Fibroblast of skin of right quadriceps (primary cell): ENCODE data around the gene MTMR6.

Source experiments
- DNase-seq: peaks from one replicate; pipeline ENCODE4 v3.0.0-alpha.2; 2013

MTMR6 gene

DNA sequence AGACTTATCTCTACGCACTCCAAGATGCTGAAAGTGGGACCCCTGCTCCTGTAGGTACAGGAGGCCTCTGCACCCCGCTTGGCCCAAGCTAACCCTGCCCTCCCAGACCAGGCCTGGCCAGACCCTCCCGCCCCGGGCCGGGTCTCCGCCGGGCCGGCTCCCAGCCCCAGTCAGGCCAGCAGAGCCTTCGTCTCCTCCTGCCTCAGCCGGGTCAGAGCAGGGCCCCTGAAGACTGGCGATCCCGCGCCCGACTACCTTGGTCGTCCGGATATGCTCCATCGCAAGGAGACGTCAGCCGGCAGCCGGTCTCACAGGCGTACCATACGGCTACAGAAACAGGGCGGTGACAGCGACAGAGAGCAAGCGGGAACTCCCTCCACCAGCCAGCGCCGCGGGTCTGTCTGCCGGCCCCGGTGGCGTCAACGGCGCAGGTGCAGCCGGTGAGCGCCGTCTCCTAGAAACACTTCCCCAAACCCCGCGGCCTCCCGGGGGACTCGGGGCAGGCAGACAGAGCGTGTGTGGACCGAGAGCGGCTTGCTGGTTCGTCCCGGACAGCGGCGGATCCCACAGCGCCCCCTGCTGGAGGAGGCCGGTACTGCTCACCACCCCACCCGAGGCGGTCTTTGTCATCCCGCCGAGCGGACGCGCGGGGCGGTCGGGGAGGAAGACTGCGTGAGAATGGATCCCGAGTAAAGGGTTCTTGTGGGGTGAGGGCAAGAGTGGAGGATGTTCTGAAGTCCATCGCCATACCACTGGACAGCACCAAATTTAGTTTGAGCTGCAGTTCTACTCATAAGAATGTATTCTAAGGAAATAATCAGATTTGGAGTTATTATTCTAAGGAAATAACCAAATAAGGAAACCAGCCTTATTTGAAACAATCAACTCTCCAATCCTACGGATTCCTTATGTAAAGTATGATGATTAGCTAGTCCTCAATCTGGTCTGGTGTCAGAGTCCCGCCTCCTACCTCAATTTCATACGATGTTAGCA lies at the start of gene MTMR6:
MTMR6 (minus strand) TSS at position 520 of the 993 bp plus-strand sequence; CDS start at position 279, 241 bp downstream.
- peak; percentile 83 for DNase-seq

GRCh38 chr13:25335856-25336255 lies 48.6 kb upstream of the MTMR6 start:
- DNase-seq, result no peak

GRCh38 chr13:25330541-25330940 lies 43.3 kb upstream of the MTMR6 start:
- peak; percentile 16 for DNase-seq

DNA sequence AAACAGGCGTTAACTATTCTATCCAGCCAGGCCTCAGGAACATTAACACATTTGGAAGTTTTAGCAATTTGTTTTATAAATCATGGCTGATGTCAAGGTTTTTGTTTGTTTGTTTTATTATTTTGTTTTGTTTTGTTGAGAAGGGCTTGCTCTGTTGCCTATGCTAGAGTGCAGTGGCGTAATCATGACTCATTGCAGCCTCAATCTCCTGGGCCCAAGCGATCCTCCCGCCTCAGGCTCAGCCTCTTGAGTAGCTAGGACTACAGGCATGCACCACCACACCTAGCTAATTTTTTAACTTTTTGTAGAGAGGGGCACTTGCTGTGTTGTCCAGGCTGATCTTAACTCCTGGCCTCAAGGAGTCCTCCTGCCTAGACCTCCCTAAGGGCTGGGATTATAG lies 42.4 kb upstream of the MTMR6 start:
- DNase-seq, result peak; percentile 10

- no peak for DNase-seq
These were observed 36.8 kb upstream of the MTMR6 start for GRCh38 chr13:25324100-25324499.

GRCh38 chr13:25319771-25320170 lies 32.5 kb upstream of the MTMR6 start:
- DNase-seq, result no peak

GRCh38 chr13:25318946-25319345 lies 31.7 kb upstream of the MTMR6 start:
- peak; percentile 60 for DNase-seq

DNA sequence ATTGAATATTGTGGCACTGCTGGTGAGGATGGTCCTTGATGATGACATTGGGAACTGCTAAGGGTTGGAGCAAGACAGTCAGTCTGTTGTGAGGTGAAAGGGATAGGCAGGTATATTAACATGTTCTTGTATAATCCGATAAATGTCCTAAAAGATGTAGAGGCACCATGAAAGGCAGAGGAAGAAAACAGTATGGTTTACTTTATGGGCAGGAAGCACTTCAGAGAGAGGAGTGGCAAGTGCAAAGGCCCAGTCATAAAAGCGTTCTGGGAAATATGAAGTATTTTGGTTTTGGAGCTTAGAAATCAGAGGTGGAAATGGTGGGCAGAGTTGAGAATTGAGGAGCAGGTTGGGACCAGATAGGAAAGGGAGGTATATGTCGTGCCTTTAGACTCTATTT lies 23.6 kb upstream of the MTMR6 start:
- no peak for DNase-seq

DNA sequence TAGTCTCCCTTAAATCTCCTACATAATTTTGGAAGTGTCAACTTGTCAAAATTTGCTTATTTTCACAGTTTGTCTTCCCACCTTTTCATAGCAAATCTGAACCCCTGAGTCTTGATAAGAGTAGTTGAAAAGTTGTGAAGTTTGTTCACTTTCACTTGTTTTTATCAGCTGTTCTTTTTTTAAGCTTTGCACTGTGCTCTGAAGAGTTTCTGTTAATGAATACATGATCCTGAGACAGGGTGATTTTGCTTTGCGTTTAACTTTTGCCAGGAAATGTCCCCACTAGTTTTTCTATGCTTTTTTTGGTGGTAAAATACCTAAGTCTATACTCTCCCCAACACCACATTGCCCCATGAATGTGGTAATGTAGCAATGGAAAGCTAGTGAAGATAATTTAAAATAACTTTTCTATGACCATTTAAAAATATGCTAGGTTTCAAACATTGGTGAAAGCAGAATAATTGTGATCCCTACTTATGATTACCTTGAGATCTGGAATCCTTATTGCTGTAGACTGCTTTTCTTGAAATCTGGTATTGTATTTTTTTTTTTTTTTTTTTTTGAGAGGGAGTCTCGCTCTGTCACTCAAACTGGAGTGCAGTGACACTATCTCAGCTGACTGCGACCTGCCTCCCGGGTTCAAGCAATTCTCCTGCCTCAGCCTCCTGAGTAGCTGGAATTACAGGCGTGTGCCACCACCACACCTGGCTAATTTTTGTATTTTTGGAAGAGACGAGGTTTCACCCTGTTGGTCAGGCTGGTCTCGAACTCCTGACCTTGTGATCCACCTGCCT lies 19.6 kb upstream of the MTMR6 start:
- no peak for DNase-seq

GRCh38 chr13:25302121-25302520 lies 14.8 kb upstream of the MTMR6 start:
- DNase-seq, result no peak

DNA sequence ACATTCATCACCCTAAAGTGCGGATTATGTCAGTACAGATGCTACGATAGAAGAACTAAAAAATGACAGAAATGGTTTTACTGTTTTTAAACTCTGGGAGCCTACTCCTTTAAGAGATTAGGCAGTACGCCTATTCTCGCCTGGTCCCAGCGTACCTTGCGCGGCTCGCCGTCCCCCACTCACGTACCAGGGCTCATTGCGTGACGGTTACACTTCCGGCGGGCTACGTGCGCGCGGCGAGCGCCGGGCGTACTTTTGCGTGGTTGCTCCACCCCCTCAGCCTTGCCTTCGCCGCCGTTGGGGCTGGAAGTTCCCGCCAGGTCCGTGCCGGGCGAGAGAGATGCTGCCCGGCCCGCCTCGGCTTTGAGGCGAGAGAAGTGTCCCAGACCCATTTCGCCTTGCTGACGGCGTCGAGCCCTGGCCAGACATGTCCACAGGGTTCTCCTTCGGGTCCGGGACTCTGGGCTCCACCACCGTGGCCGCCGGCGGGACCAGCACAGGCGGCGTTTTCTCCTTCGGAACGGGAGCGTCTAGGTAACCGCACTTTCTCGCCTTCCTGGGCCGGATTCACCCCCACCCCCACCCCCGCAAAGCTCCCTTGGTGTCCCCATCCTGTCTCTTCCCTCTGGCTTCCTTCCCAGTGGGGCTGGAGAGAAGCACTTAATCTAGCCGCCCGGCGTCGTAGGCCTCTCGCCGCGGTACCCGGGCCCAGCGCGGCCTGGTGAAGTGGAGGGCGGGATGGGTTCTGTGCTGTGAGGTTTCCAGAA lies 14.2 kb upstream of the MTMR6 start, which contains the start of gene NUP58:
NUP58 (plus strand) TSS at position 279 of the 767 bp plus-strand sequence; CDS start at position 428, 149 bp downstream.
- DNase-seq, result peak; percentile 95

- peak; percentile 11 for DNase-seq
These were observed 13.6 kb upstream of the MTMR6 start for GRCh38 chr13:25300861-25301346.

- no peak for DNase-seq
These were observed 8.4 kb upstream of the MTMR6 start for GRCh38 chr13:25295701-25296100.

GRCh38 chr13:25295228-25295627 lies 7.9 kb upstream of the MTMR6 start:
- no peak for DNase-seq

- DNase-seq, result no peak
These were observed 5.0 kb upstream of the MTMR6 start for GRCh38 chr13:25292301-25292700.

- DNase-seq, result no peak
These were observed 4.4 kb upstream of the MTMR6 start for GRCh38 chr13:25291691-25292090.

- no peak for DNase-seq
These were observed 1.7 kb upstream of the MTMR6 start for GRCh38 chr13:25288966-25289365.

GRCh38 chr13:25286308-25286968 lies 850 bp downstream of the MTMR6 start:
- peak; percentile 41 for DNase-seq

DNA sequence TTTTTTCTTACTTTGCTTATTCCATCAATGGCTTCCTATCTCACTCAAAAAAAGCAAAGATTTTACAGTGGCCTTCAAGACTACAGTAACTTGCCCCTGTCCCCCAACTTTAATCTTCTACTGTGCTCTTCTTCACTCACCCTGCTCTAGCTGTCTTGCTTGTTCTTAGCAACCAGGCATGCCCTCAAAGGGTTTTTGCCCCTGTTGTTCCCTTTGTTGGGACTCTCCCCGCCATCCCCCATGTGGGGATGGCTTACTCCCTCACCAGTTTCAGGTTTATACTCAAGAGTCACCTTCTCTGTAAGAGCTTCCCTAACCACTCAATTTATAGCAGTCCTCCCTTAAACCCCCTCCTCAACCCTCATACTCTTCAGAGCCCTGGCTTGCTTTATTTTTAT lies 5.4 kb downstream of the MTMR6 start:
- DNase-seq, result no peak

DNA sequence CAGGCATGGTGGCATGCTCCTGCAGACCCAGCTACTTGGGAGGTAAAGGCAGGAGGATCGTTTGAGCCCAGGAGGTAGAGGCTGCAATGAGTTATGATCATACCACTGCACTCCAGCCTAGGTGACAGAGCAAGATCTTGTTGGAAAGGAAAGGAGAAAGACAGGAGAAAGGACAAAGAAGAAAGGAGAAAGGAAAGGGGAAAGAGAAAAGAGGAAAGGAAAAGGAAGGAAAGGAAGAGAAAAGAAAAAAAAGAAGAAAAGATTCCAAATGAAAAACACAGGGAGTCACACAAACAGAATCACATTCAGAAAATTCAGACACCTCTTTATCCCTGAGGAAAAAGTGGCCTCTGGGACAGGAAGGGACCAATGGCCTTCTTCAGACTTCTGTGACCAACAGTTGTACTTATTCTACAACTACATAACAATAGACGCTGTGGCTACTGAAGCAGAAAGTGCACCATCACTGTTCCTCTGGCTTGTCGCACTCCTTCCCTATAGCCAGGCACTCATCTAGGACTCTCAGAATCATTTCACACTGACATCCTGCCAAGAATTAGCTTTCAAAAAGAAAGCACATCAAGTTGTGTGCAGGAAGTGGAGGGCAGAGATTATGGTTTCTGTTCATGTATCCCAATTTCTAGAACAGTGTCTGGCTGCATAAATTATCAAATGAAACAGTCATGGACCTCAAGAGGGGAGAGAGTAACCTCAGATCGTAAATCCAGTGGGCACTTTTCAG lies 5.9 kb downstream of the MTMR6 start:
- DNase-seq, result no peak

GRCh38 chr13:25280396-25280795 lies 6.9 kb downstream of the MTMR6 start:
- no peak for DNase-seq
